ENCODE data around the gene RAD51B. TPM values are rescaled to one million over a fixed set of nuclear protein-coding genes. Genes with fewer than 3 reads are reported as not detected.

The RAD51B gene
- total RNA-seq, 1 experiment from 2014 or later: 14.2 TPM

DNA sequence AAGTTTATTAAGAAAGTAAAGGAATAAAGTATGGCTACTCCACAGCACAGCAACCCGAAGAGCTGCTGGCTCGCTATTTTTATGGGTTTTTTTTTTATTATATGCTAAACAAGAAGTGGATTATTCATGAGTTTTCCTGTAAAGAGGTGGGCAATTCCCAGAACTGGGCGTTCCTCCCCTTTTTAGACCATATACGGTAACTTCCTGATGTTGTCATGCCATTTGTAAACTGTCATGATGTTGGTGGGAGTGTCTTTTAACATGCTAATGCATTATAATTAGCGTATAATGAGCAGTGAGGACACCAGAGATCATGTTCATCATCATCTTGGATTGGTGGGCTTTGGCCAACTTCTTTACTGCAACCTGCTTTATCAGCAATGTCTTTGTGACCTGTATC is 600.8 kb downstream of the RAD51B start (continued):
- TF ChIP-seq, protein P1, sequence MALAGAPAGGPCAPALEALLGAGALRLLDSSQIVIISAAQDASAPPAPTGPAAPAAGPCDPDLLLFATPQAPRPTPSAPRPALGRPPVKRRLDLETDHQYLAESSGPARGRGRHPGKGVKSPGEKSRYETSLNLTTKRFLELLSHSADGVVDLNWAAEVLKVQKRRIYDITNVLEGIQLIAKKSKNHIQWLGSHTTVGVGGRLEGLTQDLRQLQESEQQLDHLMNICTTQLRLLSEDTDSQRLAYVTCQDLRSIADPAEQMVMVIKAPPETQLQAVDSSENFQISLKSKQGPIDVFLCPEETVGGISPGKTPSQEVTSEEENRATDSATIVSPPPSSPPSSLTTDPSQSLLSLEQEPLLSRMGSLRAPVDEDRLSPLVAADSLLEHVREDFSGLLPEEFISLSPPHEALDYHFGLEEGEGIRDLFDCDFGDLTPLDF (CRISPR knock-in tag; IDR thresholded peaks at IDR 0.05): no peak
- TF ChIP-seq OVOL2 (CRISPR knock-in tag; IDR thresholded peaks at IDR 0.05; ENCODE audit: borderline replicate concordance) (no peak), RORB (CRISPR knock-in tag; IDR thresholded peaks at IDR 0.05) (no peak), MXD4 (CRISPR knock-in tag; IDR thresholded peaks at IDR 0.05; ENCODE audit: borderline replicate concordance) (no peak), SMAD3 (CRISPR knock-in tag; IDR thresholded peaks at IDR 0.05; ENCODE audit: borderline replicate concordance) (no peak), ZBTB21 (CRISPR knock-in tag; IDR thresholded peaks at IDR 0.05; ENCODE audit: borderline replicate concordance) (no peak), NR2C2 (CRISPR knock-in tag; IDR thresholded peaks at IDR 0.05) (no peak), FOXK1 (CRISPR knock-in tag; IDR thresholded peaks at IDR 0.05) (no peak)
- TF ChIP-seq, protein P2, sequence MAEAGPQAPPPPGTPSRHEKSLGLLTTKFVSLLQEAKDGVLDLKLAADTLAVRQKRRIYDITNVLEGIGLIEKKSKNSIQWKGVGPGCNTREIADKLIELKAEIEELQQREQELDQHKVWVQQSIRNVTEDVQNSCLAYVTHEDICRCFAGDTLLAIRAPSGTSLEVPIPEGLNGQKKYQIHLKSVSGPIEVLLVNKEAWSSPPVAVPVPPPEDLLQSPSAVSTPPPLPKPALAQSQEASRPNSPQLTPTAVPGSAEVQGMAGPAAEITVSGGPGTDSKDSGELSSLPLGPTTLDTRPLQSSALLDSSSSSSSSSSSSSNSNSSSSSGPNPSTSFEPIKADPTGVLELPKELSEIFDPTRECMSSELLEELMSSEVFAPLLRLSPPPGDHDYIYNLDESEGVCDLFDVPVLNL (CRISPR knock-in tag; IDR thresholded peaks at IDR 0.05; ENCODE audit: borderline replicate concordance, low read depth): no peak
- TF ChIP-seq, protein P3, sequence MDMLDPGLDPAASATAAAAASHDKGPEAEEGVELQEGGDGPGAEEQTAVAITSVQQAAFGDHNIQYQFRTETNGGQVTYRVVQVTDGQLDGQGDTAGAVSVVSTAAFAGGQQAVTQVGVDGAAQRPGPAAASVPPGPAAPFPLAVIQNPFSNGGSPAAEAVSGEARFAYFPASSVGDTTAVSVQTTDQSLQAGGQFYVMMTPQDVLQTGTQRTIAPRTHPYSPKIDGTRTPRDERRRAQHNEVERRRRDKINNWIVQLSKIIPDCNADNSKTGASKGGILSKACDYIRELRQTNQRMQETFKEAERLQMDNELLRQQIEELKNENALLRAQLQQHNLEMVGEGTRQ (CRISPR knock-in tag; IDR thresholded peaks at IDR 0.05): no peak
- TF ChIP-seq, protein P4, sequence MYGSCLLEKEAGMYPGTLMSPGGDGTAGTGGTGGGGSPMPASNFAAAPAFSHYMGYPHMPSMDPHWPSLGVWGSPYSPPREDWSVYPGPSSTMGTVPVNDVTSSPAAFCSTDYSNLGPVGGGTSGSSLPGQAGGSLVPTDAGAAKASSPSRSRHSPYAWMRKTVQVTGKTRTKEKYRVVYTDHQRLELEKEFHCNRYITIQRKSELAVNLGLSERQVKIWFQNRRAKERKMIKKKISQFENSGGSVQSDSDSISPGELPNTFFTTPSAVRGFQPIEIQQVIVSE (CRISPR knock-in tag; IDR thresholded peaks at IDR 0.05; ENCODE audit: borderline replicate concordance): no peak
- TF ChIP-seq, protein P5, sequence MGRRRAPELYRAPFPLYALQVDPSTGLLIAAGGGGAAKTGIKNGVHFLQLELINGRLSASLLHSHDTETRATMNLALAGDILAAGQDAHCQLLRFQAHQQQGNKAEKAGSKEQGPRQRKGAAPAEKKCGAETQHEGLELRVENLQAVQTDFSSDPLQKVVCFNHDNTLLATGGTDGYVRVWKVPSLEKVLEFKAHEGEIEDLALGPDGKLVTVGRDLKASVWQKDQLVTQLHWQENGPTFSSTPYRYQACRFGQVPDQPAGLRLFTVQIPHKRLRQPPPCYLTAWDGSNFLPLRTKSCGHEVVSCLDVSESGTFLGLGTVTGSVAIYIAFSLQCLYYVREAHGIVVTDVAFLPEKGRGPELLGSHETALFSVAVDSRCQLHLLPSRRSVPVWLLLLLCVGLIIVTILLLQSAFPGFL (CRISPR knock-in tag; IDR thresholded peaks at IDR 0.05; ENCODE audit: borderline replicate concordance): no peak

DNA sequence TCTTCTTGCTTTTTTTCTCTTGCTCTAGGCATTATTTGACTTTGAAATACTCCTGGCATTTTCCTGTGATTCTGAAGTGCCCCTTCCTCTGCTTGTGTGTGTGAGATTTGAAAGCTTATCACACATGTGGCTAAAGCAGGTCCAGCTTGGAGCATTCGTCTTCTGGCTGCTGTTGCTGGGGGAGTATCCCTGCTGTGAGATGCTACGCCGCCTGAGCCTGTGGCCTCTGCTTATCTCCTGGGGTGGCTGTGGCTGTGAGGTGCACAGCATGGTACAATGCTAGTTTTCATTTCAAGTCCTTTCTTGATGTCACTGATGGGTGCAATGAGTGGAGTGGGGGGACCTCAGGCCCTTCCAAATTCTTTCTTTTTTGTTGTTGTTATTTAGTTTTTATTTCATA is 601.5 kb downstream of the RAD51B start:
- POLR2A ChIA-PET: no interaction called here

More for the DNA sequence above, 601.5 kb downstream of the RAD51B start:
- H3K27me3 Mint-ChIP-seq (ENCODE audit: low read depth): no peaks in the 10 kb centered on the region; the same call in 1 of the 2 replicates
- no peak for ATAC-seq
- CTCF ChIA-PET: interaction anchor here (1.0 kb wide), 1 partner anchor 13 kb away, joined by 3 read pairs; no protein-coding TSS in a partner anchor
- H3K36me3 Mint-ChIP-seq: no peaks in the 10 kb centered on the region
- DNase-seq (ENCODE audit: low spot score): no peak
- peaks cover 10% of the 10 kb centered on the region for H3K9me3 Mint-ChIP-seq
- peaks cover 37% of the 10 kb centered on the region for H3K4me1 Mint-ChIP-seq
- H3K4me3 Mint-ChIP-seq: no peak overlapping the region
- no peak overlapping the region for H3K27ac Mint-ChIP-seq
- TF ChIP-seq OVOL2 (CRISPR knock-in tag; IDR thresholded peaks at IDR 0.05; ENCODE audit: borderline replicate concordance) (no peak), SMAD3 (CRISPR knock-in tag; IDR thresholded peaks at IDR 0.05; ENCODE audit: borderline replicate concordance) (no peak), ZNF138 (CRISPR knock-in tag; conservative IDR thresholded peaks at IDR 0.05) (no peak), CREM (CRISPR knock-in tag; IDR thresholded peaks at IDR 0.05) (no peak)
- TF ChIP-seq, protein P6, sequence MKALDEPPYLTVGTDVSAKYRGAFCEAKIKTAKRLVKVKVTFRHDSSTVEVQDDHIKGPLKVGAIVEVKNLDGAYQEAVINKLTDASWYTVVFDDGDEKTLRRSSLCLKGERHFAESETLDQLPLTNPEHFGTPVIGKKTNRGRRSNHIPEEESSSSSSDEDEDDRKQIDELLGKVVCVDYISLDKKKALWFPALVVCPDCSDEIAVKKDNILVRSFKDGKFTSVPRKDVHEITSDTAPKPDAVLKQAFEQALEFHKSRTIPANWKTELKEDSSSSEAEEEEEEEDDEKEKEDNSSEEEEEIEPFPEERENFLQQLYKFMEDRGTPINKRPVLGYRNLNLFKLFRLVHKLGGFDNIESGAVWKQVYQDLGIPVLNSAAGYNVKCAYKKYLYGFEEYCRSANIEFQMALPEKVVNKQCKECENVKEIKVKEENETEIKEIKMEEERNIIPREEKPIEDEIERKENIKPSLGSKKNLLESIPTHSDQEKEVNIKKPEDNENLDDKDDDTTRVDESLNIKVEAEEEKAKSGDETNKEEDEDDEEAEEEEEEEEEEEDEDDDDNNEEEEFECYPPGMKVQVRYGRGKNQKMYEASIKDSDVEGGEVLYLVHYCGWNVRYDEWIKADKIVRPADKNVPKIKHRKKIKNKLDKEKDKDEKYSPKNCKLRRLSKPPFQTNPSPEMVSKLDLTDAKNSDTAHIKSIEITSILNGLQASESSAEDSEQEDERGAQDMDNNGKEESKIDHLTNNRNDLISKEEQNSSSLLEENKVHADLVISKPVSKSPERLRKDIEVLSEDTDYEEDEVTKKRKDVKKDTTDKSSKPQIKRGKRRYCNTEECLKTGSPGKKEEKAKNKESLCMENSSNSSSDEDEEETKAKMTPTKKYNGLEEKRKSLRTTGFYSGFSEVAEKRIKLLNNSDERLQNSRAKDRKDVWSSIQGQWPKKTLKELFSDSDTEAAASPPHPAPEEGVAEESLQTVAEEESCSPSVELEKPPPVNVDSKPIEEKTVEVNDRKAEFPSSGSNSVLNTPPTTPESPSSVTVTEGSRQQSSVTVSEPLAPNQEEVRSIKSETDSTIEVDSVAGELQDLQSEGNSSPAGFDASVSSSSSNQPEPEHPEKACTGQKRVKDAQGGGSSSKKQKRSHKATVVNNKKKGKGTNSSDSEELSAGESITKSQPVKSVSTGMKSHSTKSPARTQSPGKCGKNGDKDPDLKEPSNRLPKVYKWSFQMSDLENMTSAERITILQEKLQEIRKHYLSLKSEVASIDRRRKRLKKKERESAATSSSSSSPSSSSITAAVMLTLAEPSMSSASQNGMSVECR (CRISPR knock-in tag; IDR thresholded peaks at IDR 0.05; ENCODE audit: borderline replicate concordance): no peak
